IMR-90 (cell line): ENCODE data around the gene FOSL2. TPM values are rescaled to one million over a fixed set of nuclear protein-coding genes. Genes with fewer than 3 reads are reported as not detected.

Source experiments
- ATAC-seq: fragments of 200-7000 bp; cut with Tn5 transposase; 2 replicates; pipeline ENCODE4 v1.9.1; 2020; ENCODE audit warnings: low read depth, mild to moderate bottlenecking, moderate library complexity
- BruUV-seq: library from RNA; stranded (reverse); fragments of 400-500 nt; replicated peaks from 2 replicates; lab custom pipeline; 2021; lab: Mats Ljungman, UMichigan
- CTCF ChIA-PET: fragments of 300-600 bp; formaldehyde crosslinking; extraction: SDS; loops from one replicate; lab custom pipeline; 2021; ENCODE audit warnings: antibody characterized with exemption; lab: Yijun Ruan, JAX
- POLR2A ChIA-PET: fragments of 300-600 bp; sonication (Branson Sonifier 250); formaldehyde crosslinking; loops from one replicate; lab custom pipeline; 2022; ENCODE audit warnings: antibody characterized with exemption; ENCODE audit not compliant: unreplicated experiment; lab: Charles Lee
- DNase-seq: peaks from one replicate; pipeline ENCODE4 v3.0.0; 2013
- H2AFZ ChIP-seq: replicated peaks from 2 replicates; pipeline ENCODE3; 2013; ENCODE audit warnings: low read length, mild to moderate bottlenecking; ENCODE audit not compliant: poor library complexity
- H2AK5ac ChIP-seq: 2 replicates; pipeline ENCODE4 v1.6.1; 2013; ENCODE audit warnings: low read depth, low read length, inconsistent platforms
- H2AK9ac ChIP-seq: replicated peaks from 2 replicates; pipeline ENCODE3; 2013; ENCODE audit warnings: mild to moderate bottlenecking, low read depth, low read length, moderate library complexity; ENCODE audit not compliant: poor library complexity
- H2BK120ac ChIP-seq: 2 replicates; pipeline ENCODE4 v1.6.1; 2013; ENCODE audit warnings: low read depth, low read length, inconsistent platforms
- H2BK15ac ChIP-seq: 3 replicates; pipeline ENCODE4 v1.6.1; 2013; ENCODE audit warnings: low read depth, low read length, inconsistent platforms
- H2BK20ac ChIP-seq: 2 replicates; pipeline ENCODE4 v1.6.1; 2013; ENCODE audit warnings: low read depth, mild to moderate bottlenecking, inconsistent platforms, low read length, moderate library complexity
- H2BK5ac ChIP-seq: 2 replicates; pipeline ENCODE4 v1.6.1; 2013; ENCODE audit warnings: mild to moderate bottlenecking, low read depth, low read length, inconsistent platforms; ENCODE audit not compliant: poor library complexity, severe bottlenecking
- H3K14ac ChIP-seq: replicated peaks from 2 replicates; pipeline ENCODE4 v1.6.1; 2013; ENCODE audit warnings: low read depth, low read length, inconsistent platforms
- H3K18ac ChIP-seq: 2 replicates; pipeline ENCODE4 v1.6.1; 2013; ENCODE audit warnings: low read depth, low read length, control low read depth
- H3K23ac ChIP-seq: 2 replicates; pipeline ENCODE4 v1.6.1; 2013; ENCODE audit warnings: low read depth, low read length, inconsistent platforms
- H3K27ac ChIP-seq: 2 replicates; pipeline ENCODE4 v1.5.1; 2013; ENCODE audit warnings: mild to moderate bottlenecking, control low read depth, low read length; ENCODE audit not compliant: insufficient read depth
- H3K27me3 ChIP-seq: 2 replicates; pipeline ENCODE4 v1.6.1; 2013; ENCODE audit warnings: low read length; ENCODE audit not compliant: control insufficient read depth, insufficient read depth
- H3K36me3 ChIP-seq: 2 replicates; pipeline ENCODE4 v1.6.1; 2013; ENCODE audit warnings: low read length, mixed read lengths; ENCODE audit not compliant: control insufficient read depth, insufficient read depth
- H3K4ac ChIP-seq: 2 replicates; pipeline ENCODE4 v1.6.1; 2013; ENCODE audit warnings: low read depth, low read length, inconsistent platforms
- H3K4me1 ChIP-seq: 2 replicates; pipeline ENCODE4 v1.6.1; 2013; ENCODE audit warnings: low read length, mixed read lengths; ENCODE audit not compliant: control insufficient read depth, insufficient read depth
- H3K4me2 ChIP-seq: 2 replicates; pipeline ENCODE4 v1.6.1; 2013; ENCODE audit warnings: low read depth, mild to moderate bottlenecking, control low read depth, low read length, moderate library complexity
- H3K4me3 ChIP-seq: 2 replicates; pipeline ENCODE4 v1.5.1; 2013; ENCODE audit warnings: low read depth, mild to moderate bottlenecking, control low read depth, low read length, moderate library complexity; ENCODE audit not compliant: insufficient read depth
- H3K56ac ChIP-seq: 2 replicates; pipeline ENCODE4 v1.6.1; 2013; ENCODE audit warnings: low read length, inconsistent platforms; ENCODE audit not compliant: insufficient read depth; ENCODE audit errors: extremely low read depth
- H3K79me1 ChIP-seq, 2 experiments: 2 replicates each; pipeline ENCODE4 v1.6.1; 2013; ENCODE audit warnings: low read length in 2 of 2, inconsistent platforms in 1 of 2, low read depth in 1 of 2
- H3K9ac ChIP-seq: 2 replicates; pipeline ENCODE4 v1.6.1; 2013; ENCODE audit warnings: low read depth, low read length, control low read depth
- H3K9me1 ChIP-seq: 2 replicates; pipeline ENCODE4 v1.6.1; 2013; ENCODE audit warnings: low read length, inconsistent platforms; ENCODE audit not compliant: insufficient read depth
- H3K9me3 ChIP-seq: 2 replicates; pipeline ENCODE4 v1.6.1; 2013; ENCODE audit warnings: low read length; ENCODE audit not compliant: control insufficient read depth, insufficient read depth
- H4K20me1 ChIP-seq: 2 replicates; pipeline ENCODE4 v1.6.1; 2013; ENCODE audit warnings: low read length, inconsistent platforms; ENCODE audit not compliant: insufficient read depth
- H4K5ac ChIP-seq: 2 replicates; pipeline ENCODE4 v1.6.1; 2013; ENCODE audit warnings: mild to moderate bottlenecking, low read depth, low read length, control low read depth
- H4K8ac ChIP-seq, 2 experiments: 2 replicates each; pipeline ENCODE4 v1.6.1; 2013; ENCODE audit warnings: low read depth in 2 of 2, low read length in 2 of 2, control low read depth in 1 of 2, inconsistent platforms in 1 of 2
- H4K91ac ChIP-seq: 2 replicates; pipeline ENCODE4 v1.6.1; 2013; ENCODE audit warnings: low read depth, low read length, inconsistent platforms; ENCODE audit not compliant: insufficient read depth
- BHLHE40 ChIP-seq: fragments of 150-350 bp; IDR thresholded peaks from 2 replicates; pipeline ENCODE4 v1.6.1; 2016; ENCODE audit warnings: mild to moderate bottlenecking, low read depth, low read length
- CEBPB ChIP-seq: IDR thresholded peaks from 2 replicates; pipeline ENCODE4 v1.6.1; 2012; ENCODE audit warnings: low read depth, low read length, improper control_type of control experiment
- CHD1 ChIP-seq: IDR thresholded peaks from 2 replicates; pipeline ENCODE4 v1.6.1; 2012; ENCODE audit warnings: low read depth, low read length, improper control_type of control experiment
- CTCF ChIP-seq: conservative IDR thresholded peaks from 2 replicates; pipeline ENCODE4 v1.5.1; 2012; ENCODE audit warnings: mild to moderate bottlenecking, low read depth, low read length, improper control_type of control experiment
- ELK1 ChIP-seq: fragments of 150-350 bp; IDR thresholded peaks from 2 replicates; pipeline ENCODE4 v1.6.1; 2016; ENCODE audit warnings: low read depth, mild to moderate bottlenecking, low read length, moderate library complexity, borderline replicate concordance
- FOS ChIP-seq: fragments of 150-350 bp; IDR thresholded peaks from 2 replicates; pipeline ENCODE4 v1.6.1; 2016; ENCODE audit warnings: low read depth, low read length
- MAFK ChIP-seq: IDR thresholded peaks from 2 replicates; pipeline ENCODE4 v1.6.1; 2012; ENCODE audit warnings: low read depth, low read length, improper control_type of control experiment
- MAZ ChIP-seq: IDR thresholded peaks from 2 replicates; pipeline ENCODE4 v1.6.1; 2012; ENCODE audit warnings: low read depth, mild to moderate bottlenecking, low read length, improper control_type of control experiment, moderate library complexity, borderline replicate concordance
- MXI1 ChIP-seq: IDR thresholded peaks from 2 replicates; pipeline ENCODE4 v1.6.1; 2012; ENCODE audit warnings: low read depth, mild to moderate bottlenecking, low read length, moderate library complexity, borderline replicate concordance
- NFE2L2 ChIP-seq: fragments of 150-350 bp; IDR thresholded peaks from 2 replicates; pipeline ENCODE4 v1.6.1; 2016; ENCODE audit warnings: low read depth, mild to moderate bottlenecking, low read length
- POLR2A ChIP-seq: IDR thresholded peaks from 2 replicates; pipeline ENCODE4 v1.6.1; 2012; ENCODE audit warnings: mild to moderate bottlenecking, low read depth, low read length
- RAD21 ChIP-seq: IDR thresholded peaks from 2 replicates; pipeline ENCODE4 v1.6.1; 2012; ENCODE audit warnings: low read length, improper control_type of control experiment
- RCOR1 ChIP-seq: IDR thresholded peaks from 2 replicates; pipeline ENCODE4 v1.6.1; 2012; ENCODE audit warnings: mild to moderate bottlenecking, low read length, improper control_type of control experiment; ENCODE audit not compliant: insufficient replicate concordance
- RFX5 ChIP-seq: IDR thresholded peaks from 2 replicates; pipeline ENCODE4 v1.8.0; 2012; ENCODE audit warnings: low read depth, mild to moderate bottlenecking, low read length, moderate library complexity
- SMC3 ChIP-seq: fragments of 150-350 bp; IDR thresholded peaks from 2 replicates; pipeline ENCODE4 v1.6.1; 2016; ENCODE audit warnings: low read depth, mild to moderate bottlenecking, antibody characterized with exemption, low read length, moderate library complexity
- USF2 ChIP-seq: fragments of 150-350 bp; IDR thresholded peaks from 2 replicates; pipeline ENCODE4 v1.6.1; 2017; ENCODE audit warnings: mild to moderate bottlenecking, antibody characterized with exemption, low read length, low read depth
- whole genome bisulfite sequencing, 2 experiments: methylation state at CpG; one replicate each; pipeline versions ENCODE4 v1.1.5 to v1.1.7; 2013; ENCODE audit warnings: missing lambda C conversion rate in 2 of 2; ENCODE audit not compliant: insufficient read length in 1 of 2; ENCODE audit errors: extremely low coverage in 2 of 2; 5-methylcytosine and 5-hydroxymethylcytosine counted together
- dilution Hi-C: fragments of 300-500 bp; cut with HindIII; formaldehyde crosslinking; loops from one replicate; pipeline ENCODE4 v1.14.3; 2018; ENCODE audit warnings: low sequenced_read_pairs; ENCODE audit not compliant: unreplicated experiment
- in situ Hi-C: fragments of 300-500 bp; cut with MboI; formaldehyde crosslinking; loops from 3 replicates; pipeline ENCODE4 v1.14.3; 2019; ENCODE audit warnings: low sequenced_read_pairs, inconsistent platforms, mixed read lengths
- intact Hi-C: fragments of 100-400 bp; cut with micrococcal nuclease; formaldehyde crosslinking; loops from 2 replicates; pipeline ENCODE4 v1.10.0; 2022
- polyA plus RNA-seq, 3 experiments: library from polyadenylated mRNA; depleted of rRNA; stranded (reverse); fragments of >200 nt; gene quantifications; 2 replicates each; pipeline ENCODE4 v1.2.3, GENCODE V29; 2012; ENCODE audit warnings: low replicate concordance in 1 of 3
- total RNA-seq: library from RNA; depleted of rRNA; stranded (reverse); fragments of >200 nt; gene quantifications from 2 replicates; pipeline ENCODE4 v1.2.3, GENCODE V29; 2012

The FOSL2 gene
- total and polyA plus RNA-seq, 2 of the 4 experiments (the other 2 are of a cell fraction), result 31.4 to 46.3 TPM

- Histone ChIP-seq H3K9ac (no peak overlapping the region), H3K9me1 (peaks cover 66% of the 10 kb centered on the region), H3K18ac (no peak overlapping the region), H2BK120ac (no peak overlapping the region), H2AFZ (no peak overlapping the region), H2BK20ac (no peak overlapping the region), H3K4me3 (no peak overlapping the region), H3K36me3 (peaks cover 92% of the 10 kb centered on the region), H2BK5ac (no peak overlapping the region), H3K27me3 (no peaks in the 10 kb centered on the region), H4K20me1 (peaks cover 100% of the 10 kb centered on the region), H2AK9ac (no peak overlapping the region), H2AK5ac (no peak overlapping the region), H3K9me3 (no peaks in the 10 kb centered on the region), H3K4me1 (peaks cover 59% of the 10 kb centered on the region), H3K56ac (no peak overlapping the region), H3K23ac (no peak overlapping the region; the same call in 1 of the 2 replicates), H3K14ac (no peak overlapping the region), H3K4ac (no peak overlapping the region), H4K5ac (no peak overlapping the region), H3K27ac (no peak overlapping the region), H3K4me2 (no peak overlapping the region), H3K79me1 (peaks cover 25 to 100% of the 10 kb centered on the region in 2 experiments), H4K91ac (no peak overlapping the region), H2BK15ac (no peak overlapping the region), H4K8ac (no peak overlapping the region)
- ChIA-PET CTCF (no interaction called here), POLR2A (no interaction called here)
- no peak for TF ChIP-seq ELK1
- TF ChIP-seq RCOR1, result no peak
- no peak for TF ChIP-seq NFE2L2
- no peak for TF ChIP-seq BHLHE40
- no peak for TF ChIP-seq CEBPB
- TF ChIP-seq FOS, result no peak
- TF ChIP-seq RAD21, result no peak
- no peak for TF ChIP-seq CHD1
- no peak for TF ChIP-seq MAFK
- no peak for TF ChIP-seq RFX5
- TF ChIP-seq SMC3, result no peak
- TF ChIP-seq USF2, result no peak
- TF ChIP-seq MXI1, result no peak
- no peak for TF ChIP-seq CTCF
- no peak for TF ChIP-seq POLR2A
- no peak for TF ChIP-seq MAZ
- dilution Hi-C loops, result no loop called here
- in situ Hi-C loops, result no loop called here
- 97% methylated on average over 6 of the region's 11 CpGs; no CpG with 5 or more reads in 1 of the 2 experiments for WGBS, 2 experiments
- BruUV-seq, result no TSS peak
- intact Hi-C loops, result no loop called here
- no peak for DNase-seq
- ATAC-seq, result no peak
These were observed 11.4 kb downstream of the FOSL2 start for GRCh38 chr2:28404086-28404485.
